OCI-LY7 (cell line): Measurements from ENCODE around the gene ZBTB20. TPM values are rescaled to one million over a fixed set of nuclear protein-coding genes. Genes with fewer than 3 reads are reported as not detected.

Source experiments
- BruUV-seq: library from RNA; stranded (reverse); fragments of 400-500 nt; replicated peaks from 2 replicates; lab custom pipeline; 2021; lab: Mats Ljungman, UMichigan
- CTCF ChIA-PET: fragments of 300-600 bp; sonication (Branson Sonifier 250); formaldehyde crosslinking; loops from one replicate; lab custom pipeline; 2022; ENCODE audit warnings: antibody characterized with exemption; ENCODE audit not compliant: unreplicated experiment; lab: Charles Lee
- POLR2A ChIA-PET: fragments of 300-600 bp; sonication (Branson Sonifier 250); formaldehyde crosslinking; loops from one replicate; lab custom pipeline; 2022; ENCODE audit warnings: antibody characterized with exemption; lab: Charles Lee
- DNase-seq: peaks from one replicate; pipeline ENCODE4 v3.0.0-alpha.2; 2015; ENCODE audit warnings: low spot score
- H2AFZ ChIP-seq: fragments of 200-600 bp; sonication (generic), shearing (Covaris generic); 2 replicates; pipeline ENCODE4 v1.6.1; 2014; ENCODE audit warnings: mild to moderate bottlenecking, antibody characterized with exemption, low read length, moderate library complexity
- H3K27ac ChIP-seq: fragments of 200-600 bp; sonication (generic); 2 replicates; pipeline ENCODE4 v1.5.1; 2014; ENCODE audit warnings: mixed run types, low read depth, mild to moderate bottlenecking, moderate library complexity, low read length, inconsistent platforms; ENCODE audit not compliant: poor library complexity, severe bottlenecking
- H3K36me3 ChIP-seq: fragments of 200-600 bp; sonication (generic); 2 replicates; pipeline ENCODE4 v1.6.1; 2014; ENCODE audit warnings: mild to moderate bottlenecking, antibody characterized with exemption, low read length, moderate library complexity, mixed read lengths; ENCODE audit not compliant: insufficient read depth
- H3K4me1 ChIP-seq: fragments of 200-600 bp; sonication (generic); 2 replicates; pipeline ENCODE4 v1.5.1; 2014; ENCODE audit warnings: mild to moderate bottlenecking, low read length; ENCODE audit not compliant: insufficient read depth, poor library complexity, severe bottlenecking
- H3K4me2 ChIP-seq: fragments of 200-600 bp; sonication (generic); 2 replicates; pipeline ENCODE4 v1.6.1; 2014; ENCODE audit warnings: mild to moderate bottlenecking, low read length
- H3K4me3 ChIP-seq: fragments of 200-600 bp; sonication (generic); 2 replicates; pipeline ENCODE4 v1.5.1; 2014; ENCODE audit warnings: mild to moderate bottlenecking, low read depth, low read length; ENCODE audit not compliant: poor library complexity, severe bottlenecking
- H3K79me2 ChIP-seq: fragments of 200-600 bp; sonication (generic); 2 replicates; pipeline ENCODE4 v1.6.1; 2016; ENCODE audit warnings: low read depth, mild to moderate bottlenecking, low read length, moderate library complexity, mixed read lengths; ENCODE audit not compliant: insufficient read depth
- H3K9me2 ChIP-seq: fragments of 200-600 bp; sonication (generic); 2 replicates; pipeline ENCODE4 v1.6.1; 2016; ENCODE audit warnings: mild to moderate bottlenecking, low read length, mixed read lengths; ENCODE audit not compliant: insufficient read depth
- H3K9me3 ChIP-seq: fragments of 200-600 bp; sonication (generic); 2 replicates; pipeline ENCODE4 v1.6.1; 2014; ENCODE audit warnings: mild to moderate bottlenecking, mixed run types, low read length, mixed read lengths
- H4K20me1 ChIP-seq: fragments of 200-600 bp; sonication (generic); 2 replicates; pipeline ENCODE4 v1.6.1; 2014; ENCODE audit warnings: mild to moderate bottlenecking, antibody characterized with exemption, low read length, moderate library complexity, mixed read lengths; ENCODE audit not compliant: insufficient read depth
- CTCF ChIP-seq: fragments of 200-600 bp; sonication (generic); conservative IDR thresholded peaks from 2 replicates; pipeline ENCODE4 v1.5.1; 2014; ENCODE audit warnings: mild to moderate bottlenecking, antibody characterized with exemption, low read length, moderate library complexity, mixed read lengths
- EZH2phosphoT487 ChIP-seq: fragments of 200-600 bp; sonication (generic); IDR thresholded peaks from 2 replicates; pipeline ENCODE4 v1.6.1; 2018; ENCODE audit warnings: low read depth, borderline replicate concordance, mild to moderate bottlenecking, mixed run types, antibody characterized with exemption, low read length, moderate library complexity, mixed read lengths
- intact Hi-C: fragments of 100-400 bp; cut with micrococcal nuclease; formaldehyde crosslinking; loops from one replicate; pipeline ENCODE4 v1.10.0; 2022; ENCODE audit not compliant: unreplicated experiment
- total RNA-seq, 2 experiments: library from RNA; depleted of rRNA in 1 of 2; stranded (reverse); fragments of >200 nt in 1 of 2; shearing (Covaris generic) in 1 of 2; gene quantifications; 2 replicates each; pipeline ENCODE4 v1.2.3, GENCODE V29; 2014 to 2022

ZBTB20 gene
- total RNA-seq, 2 experiments from 2014 or later, result 5.5 to 11.8 TPM

GRCh38 chr3:114586119-114586518 is 561.0 kb downstream of the ZBTB20 start:
- intact Hi-C loops, result no loop called here
- no peak overlapping the region for H3K4me3 ChIP-seq
- H3K27ac ChIP-seq, result no peak overlapping the region
- no peaks in the 10 kb centered on the region for H3K9me2 ChIP-seq
- H3K9me3 ChIP-seq, result no peaks in the 10 kb centered on the region
- no peak for DNase-seq
- CTCF ChIA-PET, result no interaction called here
- H3K4me2 ChIP-seq, result no peak overlapping the region
- H3K4me1 ChIP-seq, result no peaks in the 10 kb centered on the region
- H3K36me3 ChIP-seq, result no peaks in the 10 kb centered on the region
- H3K79me2 ChIP-seq, result no peaks in the 10 kb centered on the region
- POLR2A ChIA-PET, result no interaction called here
- H4K20me1 ChIP-seq, result no peaks in the 10 kb centered on the region
- no TSS peak for BruUV-seq
- no peak overlapping the region for H2AFZ ChIP-seq
- TF ChIP-seq EZH2phosphoT487, result no peak

GRCh38 chr3:114585687-114586086 is 561.4 kb downstream of the ZBTB20 start:
- Histone ChIP-seq H3K79me2 (no peaks in the 10 kb centered on the region), H4K20me1 (no peaks in the 10 kb centered on the region), H3K9me2 (no peaks in the 10 kb centered on the region), H3K4me3 (no peak overlapping the region), H3K27ac (no peak overlapping the region), H2AFZ (no peak overlapping the region), H3K4me1 (no peaks in the 10 kb centered on the region), H3K36me3 (no peaks in the 10 kb centered on the region), H3K9me3 (no peaks in the 10 kb centered on the region), H3K4me2 (no peak overlapping the region)
- no TSS peak for BruUV-seq
- TF ChIP-seq EZH2phosphoT487 (no peak), CTCF (no peak)
- POLR2A ChIA-PET, result no interaction called here
- intact Hi-C loops, result no loop called here
- DNase-seq, result no peak
- CTCF ChIA-PET, result no interaction called here

GRCh38 chr3:114584734-114585371 is 562.2 kb downstream of the ZBTB20 start:
- CTCF ChIA-PET, result no interaction called here
- BruUV-seq, result no TSS peak
- no peaks in the 10 kb centered on the region for H3K9me2 ChIP-seq
- H4K20me1 ChIP-seq, result no peaks in the 10 kb centered on the region
- H3K79me2 ChIP-seq, result no peaks in the 10 kb centered on the region
- no peak for DNase-seq
- intact Hi-C loops, result no loop called here
- H3K27ac ChIP-seq, result no peak overlapping the region
- POLR2A ChIA-PET, result interaction anchor here (1.1 to 1.9 kb wide), 2 partner anchors 11 to 14 kb away, joined by 3 to 6 read pairs; no protein-coding TSS in a partner anchor
- no peaks in the 10 kb centered on the region for H3K9me3 ChIP-seq
- no peak overlapping the region for H3K4me2 ChIP-seq
- TF ChIP-seq CTCF, result no peak
- TF ChIP-seq EZH2phosphoT487, result no peak
- H2AFZ ChIP-seq, result no peak overlapping the region
- no peaks in the 10 kb centered on the region for H3K36me3 ChIP-seq
- no peak overlapping the region for H3K4me3 ChIP-seq
- H3K4me1 ChIP-seq, result no peaks in the 10 kb centered on the region
